Osteocyte (in vitro differentiated cells): ENCODE results near the gene INSYN2B. TPM values are rescaled to one million over a fixed set of nuclear protein-coding genes. Genes with fewer than 3 reads are reported as not detected.

Experiments
- DNase-seq: peaks from one replicate; pipeline ENCODE4 v3.0.0; 2021; ENCODE audit warnings: mixed read lengths; ENCODE audit not compliant: unreplicated experiment; ENCODE audit errors: extremely low spot score
- H3K27ac Mint-ChIP-seq: one replicate; pipeline ENCODE4 v1.8.0; 2021; ENCODE audit warnings: mild to moderate bottlenecking, mixed read lengths; ENCODE audit not compliant: unreplicated experiment
- H3K27me3 Mint-ChIP-seq: one replicate; pipeline ENCODE4 v1.8.0; 2021; ENCODE audit warnings: mixed read lengths; ENCODE audit not compliant: unreplicated experiment
- H3K36me3 Mint-ChIP-seq: one replicate; pipeline ENCODE4 v1.8.0; 2021; ENCODE audit warnings: mixed read lengths; ENCODE audit not compliant: unreplicated experiment
- H3K4me1 Mint-ChIP-seq: one replicate; pipeline ENCODE4 v1.8.0; 2021; ENCODE audit warnings: mixed read lengths; ENCODE audit not compliant: unreplicated experiment
- H3K4me3 Mint-ChIP-seq: one replicate; pipeline ENCODE4 v1.8.0; 2021; ENCODE audit warnings: mild to moderate bottlenecking, moderate library complexity, mixed read lengths; ENCODE audit not compliant: unreplicated experiment
- H3K9me3 Mint-ChIP-seq: one replicate; pipeline ENCODE4 v1.8.0; 2021; ENCODE audit warnings: mixed read lengths; ENCODE audit not compliant: unreplicated experiment
- CTCF ChIP-seq: fragments of 200-600 bp; sonication (generic); IDR thresholded peaks from 2 replicates; pipeline ENCODE4 v1.5.0; 2021; ENCODE audit warnings: antibody characterized with exemption, mild to moderate bottlenecking, moderate library complexity
- total RNA-seq: library from RNA; stranded (reverse); gene quantifications from 2 replicates; pipeline ENCODE4 v1.2.1, GENCODE V29; 2021

Gene INSYN2B
- total RNA-seq, 1 donor from 2014 or later = 2.7 TPM

GRCh38 chr5:169886033-169886432, 94.3 kb downstream of the INSYN2B start:
- H3K9me3 Mint-ChIP-seq = no peaks in the 10 kb centered on the region
- TF ChIP-seq CTCF = no peak

GRCh38 chr5:169881702-169882303, 98.5 kb downstream of the INSYN2B start:
- Mint-ChIP-seq H3K36me3 (peaks cover 6% of the 10 kb centered on the region), H3K27me3 (no peaks in the 10 kb centered on the region), H3K27ac (no peak overlapping the region), H3K4me3 (no peak overlapping the region), H3K9me3 (no peaks in the 10 kb centered on the region), H3K4me1 (peaks cover 3% of the 10 kb centered on the region)
- TF ChIP-seq CTCF = no peak
- DNase-seq = no peak

More at GRCh38 chr5:169886033-169886432, 94.3 kb downstream of the INSYN2B start:
- Mint-ChIP-seq H3K27me3 (no peaks in the 10 kb centered on the region), H3K4me3 (no peak overlapping the region), H3K4me1 (no peaks in the 10 kb centered on the region), H3K36me3 (no peaks in the 10 kb centered on the region), H3K27ac (no peak overlapping the region)
- DNase-seq = no peak

- DNase-seq = no peak
- H3K9me3 Mint-ChIP-seq = no peaks in the 10 kb centered on the region
- peaks cover 3% of the 10 kb centered on the region for H3K4me1 Mint-ChIP-seq
- no peak for TF ChIP-seq CTCF
- H3K27ac Mint-ChIP-seq = no peak overlapping the region
- peaks cover 7% of the 10 kb centered on the region for H3K36me3 Mint-ChIP-seq
- no peaks in the 10 kb centered on the region for H3K27me3 Mint-ChIP-seq
- no peak overlapping the region for H3K4me3 Mint-ChIP-seq
These were observed 99.5 kb downstream of the INSYN2B start for GRCh38 chr5:169880785-169881184.

- H3K27ac Mint-ChIP-seq = no peak overlapping the region
- no peak overlapping the region for H3K4me3 Mint-ChIP-seq
- no peaks in the 10 kb centered on the region for H3K27me3 Mint-ChIP-seq
- H3K4me1 Mint-ChIP-seq = peaks cover 3% of the 10 kb centered on the region
- no peaks in the 10 kb centered on the region for H3K9me3 Mint-ChIP-seq
- no peak for TF ChIP-seq CTCF
- no peak for DNase-seq
- peaks cover 9% of the 10 kb centered on the region for H3K36me3 Mint-ChIP-seq
These were observed 100.2 kb downstream of the INSYN2B start for GRCh38 chr5:169880012-169880663.

GRCh38 chr5:169876386-169876785, 103.9 kb downstream of the INSYN2B start:
- peaks cover 9% of the 10 kb centered on the region for H3K36me3 Mint-ChIP-seq
- H3K27me3 Mint-ChIP-seq = no peaks in the 10 kb centered on the region
- no peak overlapping the region for H3K4me3 Mint-ChIP-seq
- no peak for DNase-seq
- no peaks in the 10 kb centered on the region for H3K9me3 Mint-ChIP-seq
- no peak overlapping the region for H3K27ac Mint-ChIP-seq
- no peak for TF ChIP-seq CTCF
- H3K4me1 Mint-ChIP-seq = peaks cover 11% of the 10 kb centered on the region
